GM21367 (cell line): ENCODE measurements around the gene SRSF9.

Source experiments
- ATAC-seq: cut with Tn5 transposase; IDR thresholded peaks from one replicate; pipeline ENCODE4 v1.9.1; 2021; ENCODE audit not compliant: unreplicated experiment

Gene SRSF9

GRCh38 chr12:120413901-120414695 lies 55.5 kb downstream of the SRSF9 start:
- no peak for ATAC-seq

GRCh38 chr12:120412421-120412820 lies 57.1 kb downstream of the SRSF9 start:
- no peak for ATAC-seq
